HG03520 (cell line): Measurements from ENCODE around the gene PHLDB2.
A peak's percentile ranks its signal among the peaks of the same experiment; 100 is the strongest.

ENCODE experiments used
- ATAC-seq: cut with Tn5 transposase; IDR thresholded peaks from one replicate; pipeline ENCODE4 v1.9.1; 2021; ENCODE audit warnings: mild to moderate bottlenecking, moderate library complexity; ENCODE audit not compliant: unreplicated experiment

Gene PHLDB2

DNA sequence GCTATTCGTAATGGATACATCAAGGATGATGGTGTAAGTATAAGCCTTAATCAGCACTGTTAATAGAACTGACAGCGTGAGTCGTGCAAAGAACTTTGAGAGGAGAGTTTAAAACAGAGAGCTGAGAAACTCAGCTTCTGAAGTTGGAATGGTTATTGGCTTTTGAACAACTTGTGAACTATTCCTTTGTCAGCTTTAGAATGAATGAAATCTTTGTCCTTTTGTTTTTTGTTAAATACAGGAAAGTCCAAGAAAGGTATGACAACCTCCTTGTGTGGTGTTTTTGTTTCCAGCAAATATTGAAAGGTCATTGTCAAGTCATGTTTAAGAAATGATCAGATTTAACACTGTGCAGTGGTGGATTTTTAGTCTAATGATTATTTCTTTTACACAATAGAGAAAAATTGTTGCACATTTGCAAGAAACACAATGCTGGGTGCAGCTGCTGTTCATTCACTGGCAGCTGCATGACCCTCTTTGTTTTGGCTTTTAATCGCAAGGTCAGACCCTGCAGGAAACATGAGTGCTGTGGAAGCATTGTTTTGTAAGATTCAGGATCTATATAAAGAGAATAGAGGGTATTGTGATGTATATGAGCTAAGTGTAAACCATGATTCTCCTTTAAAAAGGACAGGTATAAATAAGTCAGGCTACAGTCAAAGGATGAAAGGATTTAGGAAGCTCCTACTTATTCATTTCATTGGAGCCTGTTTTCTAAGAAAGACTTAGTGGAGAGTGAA is 98.1 kb downstream of the PHLDB2 start:
- ATAC-seq: no peak

- ATAC-seq: no peak
Measured at GRCh38 chr3:111961461-111962164, 102.5 kb downstream of the PHLDB2 start.

DNA sequence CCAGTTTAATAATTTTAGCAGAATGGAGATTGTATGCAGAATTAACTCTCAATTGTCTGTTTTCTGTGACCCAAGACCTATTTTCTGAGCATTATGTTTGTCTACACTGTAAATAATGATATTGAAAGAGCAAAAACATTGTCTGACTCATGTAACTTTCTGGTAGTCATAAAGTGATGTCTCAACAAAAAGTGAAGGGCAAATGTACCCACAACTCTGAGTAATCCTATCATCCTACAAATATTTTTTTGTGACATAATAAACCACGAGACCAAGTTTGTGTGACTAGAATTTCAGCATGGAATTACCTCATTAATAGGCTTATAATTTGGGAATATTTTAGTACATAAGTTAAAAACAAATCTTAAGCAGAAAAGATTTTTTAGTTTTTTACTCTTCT is 104.4 kb downstream of the PHLDB2 start:
- no peak for ATAC-seq

DNA sequence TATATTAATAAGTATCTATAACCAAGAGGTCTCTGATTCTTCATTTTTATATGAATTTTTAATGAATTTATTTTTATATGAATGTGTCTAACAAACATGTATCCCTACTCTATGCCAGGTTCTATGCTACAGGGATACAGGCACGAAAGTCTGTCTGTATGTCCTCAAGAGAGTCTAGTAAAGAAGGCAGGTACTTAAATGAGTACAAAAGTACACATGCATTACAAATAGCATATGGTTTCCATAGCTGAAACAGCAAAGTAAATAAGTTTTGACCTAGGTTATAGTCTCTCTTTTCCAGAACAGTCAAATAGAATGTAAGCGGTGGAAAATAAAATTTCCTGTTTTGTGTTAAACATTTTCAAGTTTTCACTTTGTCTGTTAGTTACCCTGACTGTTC is 106.4 kb downstream of the PHLDB2 start:
- ATAC-seq: no peak

DNA sequence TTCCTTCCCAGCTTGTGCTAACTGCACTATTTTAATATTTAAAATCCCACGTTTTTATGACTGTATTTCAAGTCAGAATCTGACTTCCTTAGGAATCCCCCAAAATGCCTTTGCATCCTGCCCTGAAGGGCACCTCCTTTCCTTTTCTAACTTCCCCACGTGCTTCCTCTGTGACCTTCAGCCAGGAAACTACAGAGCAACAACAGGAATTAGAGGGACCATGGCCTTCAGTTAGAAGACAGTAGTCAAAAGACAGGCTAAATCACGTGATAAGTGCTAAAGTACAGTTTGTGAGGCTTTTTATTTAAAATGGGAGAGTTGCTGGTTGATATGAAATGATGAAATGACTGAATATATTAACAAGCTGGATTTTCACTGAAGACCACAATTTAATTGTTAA is 108.0 kb downstream of the PHLDB2 start:
- ATAC-seq: no peak

DNA sequence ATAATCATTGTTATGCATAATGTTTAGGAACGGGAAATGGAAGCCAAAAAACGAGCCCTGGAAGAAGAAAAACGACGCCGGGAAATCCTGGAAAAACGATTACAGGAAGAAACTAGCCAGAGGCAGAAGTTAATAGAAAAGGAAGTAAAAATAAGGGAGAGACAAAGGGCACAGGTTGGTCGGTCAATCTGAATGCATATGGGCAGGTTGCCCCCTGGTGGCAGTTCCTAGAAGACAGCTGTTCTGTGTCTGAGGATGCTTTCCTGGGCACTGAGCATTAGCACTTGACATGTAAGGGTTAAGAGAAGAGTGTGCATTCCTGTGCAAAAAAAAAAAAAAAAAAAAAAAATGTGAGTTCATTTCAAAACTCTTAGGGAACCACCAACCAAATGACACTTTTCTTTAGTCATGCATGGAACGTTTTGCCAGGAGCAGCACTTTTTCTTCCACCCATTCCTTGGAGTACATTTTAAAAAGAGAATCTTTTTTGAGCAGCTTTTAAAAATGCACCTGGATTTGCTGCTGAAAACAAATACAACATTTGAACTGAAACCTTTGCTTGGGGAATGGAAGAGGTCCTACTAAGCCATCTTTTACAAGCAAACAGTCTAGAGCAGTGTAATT is 108.7 kb downstream of the PHLDB2 start:
- peak; percentile 89 for ATAC-seq

DNA sequence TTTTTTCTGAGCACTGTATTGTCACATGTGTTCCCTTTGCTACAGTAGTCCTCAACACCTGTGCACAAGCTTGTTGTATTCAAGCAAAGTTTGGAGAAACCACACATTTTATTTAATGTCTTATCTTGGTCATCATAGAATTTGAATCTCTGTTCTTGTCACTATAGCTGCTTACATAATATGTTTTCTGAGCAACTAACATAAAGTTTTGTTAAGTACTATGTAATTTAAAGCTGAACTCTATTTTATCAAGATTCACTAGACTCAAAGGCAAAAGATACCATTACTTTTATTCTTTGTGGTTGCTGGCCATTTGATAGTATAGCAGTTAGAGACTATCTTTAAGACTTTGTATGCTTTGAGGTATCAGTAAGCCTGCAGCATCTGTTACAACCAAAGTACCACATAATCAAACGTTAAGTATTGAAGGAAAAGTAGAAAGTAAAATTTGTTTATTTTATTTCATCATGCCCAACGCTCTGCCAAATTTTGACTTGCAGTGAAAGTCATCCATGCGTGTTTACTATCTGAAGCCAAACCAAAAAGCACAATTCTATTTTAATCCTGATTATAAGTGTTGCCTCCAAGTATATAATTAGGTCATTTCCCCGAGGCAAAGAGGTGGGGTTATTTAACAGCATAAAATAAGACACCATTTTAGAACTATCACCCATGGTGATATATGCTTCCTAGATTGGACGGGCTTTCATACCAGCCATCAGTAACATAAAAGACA is 109.4 kb downstream of the PHLDB2 start:
- ATAC-seq: no peak

GRCh38 chr3:111970376-111970775 is 111.3 kb downstream of the PHLDB2 start:
- ATAC-seq: no peak

GRCh38 chr3:111971533-111972130 is 112.6 kb downstream of the PHLDB2 start:
- ATAC-seq: no peak

DNA sequence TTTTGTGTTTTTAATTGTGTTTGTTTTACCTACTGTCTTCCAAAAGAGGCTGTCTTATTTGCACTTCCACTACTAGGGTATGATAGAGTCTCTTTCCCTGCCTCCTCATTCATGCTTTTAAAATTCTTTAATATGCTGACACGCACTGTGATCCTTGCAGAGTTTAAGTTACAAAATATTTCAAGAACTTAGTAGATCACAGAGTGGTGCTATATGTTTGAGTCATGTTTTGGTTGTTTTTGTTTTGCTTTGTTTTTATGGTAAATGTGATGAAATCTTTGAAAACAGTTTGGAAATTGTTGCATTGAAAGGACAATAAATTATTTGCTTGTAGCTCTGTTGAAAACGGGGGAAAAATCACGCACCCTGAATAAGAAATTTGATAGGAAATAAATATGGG is 113.8 kb downstream of the PHLDB2 start:
- ATAC-seq: no peak

GRCh38 chr3:111975131-111975530 is 116.1 kb downstream of the PHLDB2 start:
- no peak for ATAC-seq

DNA sequence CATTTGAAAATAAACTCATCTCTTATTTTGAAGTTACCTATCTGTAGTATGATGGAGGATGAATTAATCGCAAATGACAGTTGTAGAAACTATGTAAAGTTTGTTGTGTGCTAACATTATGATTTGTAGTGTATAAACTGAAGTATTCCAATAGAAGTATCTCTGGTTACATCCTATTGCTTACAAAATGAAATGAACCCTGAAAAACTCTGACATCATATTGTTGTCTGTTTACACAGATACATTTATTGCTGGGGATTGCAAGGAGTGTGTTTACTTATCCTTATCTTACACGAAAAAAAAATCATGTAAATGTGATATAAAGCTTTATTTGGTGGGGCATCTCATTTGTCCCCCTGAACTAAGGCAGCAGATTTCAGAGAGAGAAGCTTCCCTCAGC is 117.2 kb downstream of the PHLDB2 start:
- ATAC-seq: no peak

- ATAC-seq: peak; percentile 87
Measured at GRCh38 chr3:111978583-111979433, 119.7 kb downstream of the PHLDB2 start, which contains the start of gene ABHD10. Gene ABHD10, plus strand, starts transcription at chr3:111979026. Its CDS starts 36 bp downstream, at chr3:111979062.

GRCh38 chr3:111979434-111980038 is 120.5 kb downstream of the PHLDB2 start:
- peak; percentile 47 for ATAC-seq

GRCh38 chr3:111980716-111981456 is 121.8 kb downstream of the PHLDB2 start:
- ATAC-seq: no peak

DNA sequence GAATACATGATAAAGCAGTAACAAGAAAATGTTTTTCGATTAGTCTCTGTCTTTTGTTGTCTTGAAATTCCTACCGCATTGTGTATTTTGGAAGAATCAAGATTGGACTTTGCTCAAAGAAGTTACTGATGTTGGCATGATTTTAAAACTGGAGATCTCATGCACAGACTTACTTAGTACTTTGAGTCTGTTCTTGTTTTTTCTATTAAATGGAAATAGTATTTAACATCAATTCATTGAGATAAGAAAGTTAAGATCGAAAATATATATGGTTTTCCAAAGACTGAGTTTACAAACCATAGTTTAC is 122.3 kb downstream of the PHLDB2 start:
- ATAC-seq: no peak

DNA sequence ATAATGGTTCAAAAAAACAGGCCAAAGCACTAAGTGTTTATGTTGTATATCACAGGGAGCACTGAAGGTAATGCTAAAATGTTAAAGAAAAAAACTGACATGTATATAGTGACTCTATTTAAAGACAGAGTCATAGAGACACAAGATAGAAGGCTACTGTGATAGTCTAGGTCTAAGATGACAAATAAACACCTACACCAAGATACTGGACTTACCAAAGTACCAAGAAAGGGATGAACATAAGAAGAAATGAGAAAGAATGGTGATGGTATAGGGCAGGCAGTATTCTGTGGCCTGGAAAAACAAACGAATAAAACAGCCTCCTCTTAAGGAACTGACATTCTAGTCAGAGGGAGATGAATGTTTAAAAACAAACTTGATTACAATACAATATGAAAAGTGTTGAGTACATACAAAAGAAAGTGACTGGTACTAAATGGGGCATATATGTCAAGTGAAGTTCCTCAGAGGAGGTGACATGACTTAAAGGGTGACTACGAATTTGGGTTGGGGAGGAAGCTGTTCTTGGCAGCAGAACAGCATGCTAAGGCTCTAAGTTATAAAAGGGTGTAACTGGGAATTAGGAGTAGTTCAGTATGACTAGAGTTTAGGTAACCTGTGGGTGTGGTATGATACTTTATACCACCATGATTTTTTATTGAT is 125.7 kb downstream of the PHLDB2 start:
- no peak for ATAC-seq

- ATAC-seq: no peak
Measured at GRCh38 chr3:111986800-111987199, 127.7 kb downstream of the PHLDB2 start.
